ENCODE measurements around the gene PPME1. TPM values are rescaled to one million over a fixed set of nuclear protein-coding genes. Genes with fewer than 3 reads are reported as not detected.

PPME1 gene
- total and polyA plus RNA-seq, 9 of the 15 experiments (the other 6 are each of a cell fraction or from before 2014, with no cell fraction given) = 9.8 to 81.7 (median 37.6) TPM

- TF ChIP-seq ZNF311 (CRISPR knock-in tag; IDR thresholded peaks at IDR 0.05) (no peak), NFE2 (IDR thresholded peaks at IDR 0.05; ENCODE audit: low read depth) (peak; percentile 59), MTF1 (CRISPR knock-in tag; IDR thresholded peaks at IDR 0.05; ENCODE audit: borderline replicate concordance) (no peak), JUND (IDR thresholded peaks at IDR 0.05; ENCODE audit: borderline replicate concordance, low read depth, low read length) (0 out of 2 replicates have a peak, but pooled peaks have one; percentile 14), JUND (tag; IDR thresholded peaks at IDR 0.05; ENCODE audit: borderline replicate concordance, low read depth, low read length) (no peak), POLR2A (conservative IDR thresholded peaks at IDR 0.05) (no peak), RBM17 (IDR thresholded peaks at IDR 0.05; ENCODE audit: borderline replicate concordance, low read depth, low read length) (no peak), NRF1 (conservative IDR thresholded peaks at IDR 0.05 in 1 of 2, IDR thresholded peaks at IDR 0.05 in 1 of 2) (no peak), NFIX (CRISPR knock-in tag; IDR thresholded peaks at IDR 0.05; ENCODE audit: low read depth) (no peak), ZNF263 (CRISPR knock-in tag; IDR thresholded peaks at IDR 0.05; ENCODE audit: borderline replicate concordance) (no peak), DIDO1 (tag; IDR thresholded peaks at IDR 0.05; ENCODE audit: low read depth) (no peak), HNRNPUL1 (IDR thresholded peaks at IDR 0.05; ENCODE audit: low read length) (no peak), CBX1 (IDR thresholded peaks at IDR 0.05; ENCODE audit: low read depth) (no peak), DNMT1 (IDR thresholded peaks at IDR 0.05) (no peak), CBX8 (IDR thresholded peaks at IDR 0.05; ENCODE audit: borderline replicate concordance, extremely low read depth, low read depth, low read length, poor library complexity, severe bottlenecking) (no peak), PRMT5 (CRISPR knock-in tag; IDR thresholded peaks at IDR 0.05) (no peak), NKRF (IDR thresholded peaks at IDR 0.05; ENCODE audit: borderline replicate concordance) (no peak), ZNF408 (CRISPR knock-in tag; IDR thresholded peaks at IDR 0.05; ENCODE audit: low read depth) (no peak), FOSL1 (tag; conservative IDR thresholded peaks at IDR 0.05) (peak; percentile 42; the same call in 1 of the 2 replicates), MAFF (IDR thresholded peaks at IDR 0.05; ENCODE audit: low read length) (peak; percentile 31; the same call in 1 of the 2 replicates), ZNF436 (CRISPR knock-in tag; IDR thresholded peaks at IDR 0.05) (no peak), ZNF133 (CRISPR knock-in tag; IDR thresholded peaks at IDR 0.05) (no peak), HLTF (IDR thresholded peaks at IDR 0.05) (no peak)
- TF ChIP-seq, protein P1, sequence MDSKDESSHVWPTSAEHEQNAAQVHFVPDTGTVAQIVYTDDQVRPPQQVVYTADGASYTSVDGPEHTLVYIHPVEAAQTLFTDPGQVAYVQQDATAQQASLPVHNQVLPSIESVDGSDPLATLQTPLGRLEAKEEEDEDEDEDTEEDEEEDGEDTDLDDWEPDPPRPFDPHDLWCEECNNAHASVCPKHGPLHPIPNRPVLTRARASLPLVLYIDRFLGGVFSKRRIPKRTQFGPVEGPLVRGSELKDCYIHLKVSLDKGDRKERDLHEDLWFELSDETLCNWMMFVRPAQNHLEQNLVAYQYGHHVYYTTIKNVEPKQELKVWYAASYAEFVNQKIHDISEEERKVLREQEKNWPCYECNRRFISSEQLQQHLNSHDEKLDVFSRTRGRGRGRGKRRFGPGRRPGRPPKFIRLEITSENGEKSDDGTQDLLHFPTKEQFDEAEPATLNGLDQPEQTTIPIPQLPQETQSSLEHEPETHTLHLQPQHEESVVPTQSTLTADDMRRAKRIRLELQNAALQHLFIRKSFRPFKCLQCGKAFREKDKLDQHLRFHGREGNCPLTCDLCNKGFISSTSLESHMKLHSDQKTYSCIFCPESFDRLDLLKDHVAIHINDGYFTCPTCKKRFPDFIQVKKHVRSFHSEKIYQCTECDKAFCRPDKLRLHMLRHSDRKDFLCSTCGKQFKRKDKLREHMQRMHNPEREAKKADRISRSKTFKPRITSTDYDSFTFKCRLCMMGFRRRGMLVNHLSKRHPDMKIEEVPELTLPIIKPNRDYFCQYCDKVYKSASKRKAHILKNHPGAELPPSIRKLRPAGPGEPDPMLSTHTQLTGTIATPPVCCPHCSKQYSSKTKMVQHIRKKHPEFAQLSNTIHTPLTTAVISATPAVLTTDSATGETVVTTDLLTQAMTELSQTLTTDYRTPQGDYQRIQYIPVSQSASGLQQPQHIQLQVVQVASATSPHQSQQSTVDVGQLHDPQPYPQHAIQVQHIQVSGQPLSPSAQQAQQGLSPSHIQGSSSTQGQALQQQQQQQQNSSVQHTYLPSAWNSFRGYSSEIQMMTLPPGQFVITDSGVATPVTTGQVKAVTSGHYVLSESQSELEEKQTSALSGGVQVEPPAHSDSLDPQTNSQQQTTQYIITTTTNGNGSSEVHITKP (IDR thresholded peaks at IDR 0.05; ENCODE audit: partially characterized antibody) = no peak
These were observed 8.4 kb downstream of the PPME1 start (continued) for GRCh38 chr11:74179234-74180052.
